Activated CD8-positive, alpha-beta T cell treated with anti-CD3 and anti-CD28 coated beads, Interleukin-2, amount 10 ng/mL, durations not matched to agents 7 days and 5 days (primary cell): ENCODE data around the gene CDC42EP2. TPM values are rescaled to one million over a fixed set of nuclear protein-coding genes. Genes with fewer than 3 reads are reported as not detected.

Source experiments
- ATAC-seq: fragments of 150-1000 bp; cut with Tn5 transposase; one replicate; pipeline ENCODE4 v1.10.0; 2021; ENCODE audit warnings: moderate library complexity
- CTCF ChIA-PET: fragments of 350-600 bp; sonication (Branson Sonifier 250); formaldehyde crosslinking; loops from one replicate; lab custom pipeline; 2021; ENCODE audit warnings: antibody characterized with exemption; lab: Charles Lee
- POLR2A ChIA-PET: fragments of 350-600 bp; sonication (Branson Sonifier 250); formaldehyde crosslinking; loops from one replicate; lab custom pipeline; 2021; ENCODE audit warnings: antibody characterized with exemption; lab: Charles Lee
- DNase-seq: peaks from one replicate; pipeline ENCODE4 v3.0.0-alpha.2; 2020
- H3K27ac Mint-ChIP-seq: one replicate; pipeline ENCODE4 v1.8.0; 2021; ENCODE audit warnings: mild to moderate bottlenecking, mixed read lengths
- H3K27me3 Mint-ChIP-seq: one replicate; pipeline ENCODE4 v1.8.0; 2021; ENCODE audit warnings: low read depth, mixed read lengths
- H3K36me3 Mint-ChIP-seq: one replicate; pipeline ENCODE4 v1.8.0; 2021; ENCODE audit warnings: low read depth, mixed read lengths
- H3K4me1 Mint-ChIP-seq: one replicate; pipeline ENCODE4 v1.8.0; 2021; ENCODE audit warnings: low read depth, mixed read lengths
- H3K4me3 Mint-ChIP-seq: one replicate; pipeline ENCODE4 v1.8.0; 2021; ENCODE audit warnings: mild to moderate bottlenecking, mixed read lengths
- H3K9me3 Mint-ChIP-seq: one replicate; pipeline ENCODE4 v1.8.0; 2022; ENCODE audit warnings: mixed read lengths; ENCODE audit not compliant: insufficient read depth
- total RNA-seq, 2 experiments: library from RNA; stranded (reverse); gene quantifications; one replicate each; pipeline ENCODE4 v1.2.3, GENCODE V29; 2021

The CDC42EP2 gene
- total RNA-seq, 2 experiments from 2014 or later = 0.29 to 1.2 TPM

DNA sequence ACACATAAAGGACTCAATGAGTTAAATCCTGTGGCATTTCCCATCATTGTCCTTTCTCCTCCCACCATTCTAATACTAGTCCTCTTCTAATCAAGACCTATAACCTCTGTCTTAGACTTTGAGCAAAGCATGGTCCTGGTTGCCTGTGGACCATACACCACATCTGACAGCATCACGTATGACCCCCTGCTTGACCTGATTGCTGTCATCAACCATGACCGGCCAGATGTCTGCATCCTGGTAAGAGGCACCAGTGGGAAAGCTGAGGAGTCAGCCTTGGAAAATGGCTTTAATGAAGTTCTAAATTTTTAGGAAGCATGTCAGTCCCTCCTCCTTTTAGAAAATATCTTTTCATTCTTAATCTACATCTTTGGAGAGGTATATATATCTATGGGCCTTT is 27.1 kb upstream of the CDC42EP2 start:
- DNase-seq = no peak
- no peaks in the 10 kb centered on the region for H3K4me1 Mint-ChIP-seq
- H3K27ac Mint-ChIP-seq = no peak overlapping the region
- POLR2A ChIA-PET = no interaction called here
- H3K36me3 Mint-ChIP-seq = peaks cover 54% of the 10 kb centered on the region
- no peaks in the 10 kb centered on the region for H3K9me3 Mint-ChIP-seq
- H3K4me3 Mint-ChIP-seq = no peak overlapping the region
- H3K27me3 Mint-ChIP-seq = no peaks in the 10 kb centered on the region
- CTCF ChIA-PET = interaction anchor here (1.5 kb wide), 1 partner anchor 42 kb away, joined by 5 read pairs; no protein-coding TSS in a partner anchor
- ATAC-seq = no peak

DNA sequence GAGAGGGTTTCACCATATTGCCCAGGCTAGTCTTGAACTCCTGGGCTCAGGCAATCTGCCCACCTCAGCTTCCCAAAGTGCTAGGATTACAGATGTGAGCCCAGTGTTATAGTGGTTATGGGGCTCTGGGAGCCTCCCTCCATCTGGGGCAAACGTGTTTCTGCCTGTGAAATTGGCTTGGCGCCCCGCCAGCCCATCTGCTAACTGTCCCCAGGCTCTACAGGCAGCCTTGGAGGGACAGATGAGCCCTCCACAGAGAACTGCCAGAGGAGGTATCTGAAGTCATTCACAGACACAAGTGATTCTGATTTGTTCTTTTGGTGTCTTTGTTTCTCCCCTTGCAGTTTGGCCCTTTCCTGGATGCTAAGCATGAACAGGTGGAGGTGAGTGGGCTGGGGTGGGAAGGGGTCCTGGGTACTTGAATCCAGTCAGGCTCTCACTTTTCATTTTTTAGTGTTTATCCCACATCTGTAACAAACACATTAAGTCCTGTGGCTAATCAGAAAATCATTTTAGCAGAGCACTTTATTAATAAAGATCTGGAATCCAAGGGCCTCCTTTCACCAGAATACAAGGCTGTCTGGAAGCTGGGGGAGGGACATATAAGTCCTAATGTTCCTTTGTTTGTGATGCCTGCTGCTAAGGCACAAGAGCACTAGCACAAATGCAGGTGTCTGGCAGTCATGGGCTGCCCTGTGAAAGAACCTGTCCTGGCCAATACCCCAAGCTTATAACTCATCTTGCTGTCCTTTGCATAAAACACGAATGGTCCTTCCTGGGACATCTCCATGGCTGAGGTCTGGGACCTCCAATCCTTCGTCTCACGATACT is 25.7 kb upstream of the CDC42EP2 start:
- Mint-ChIP-seq H3K9me3 (no peaks in the 10 kb centered on the region), H3K4me1 (no peaks in the 10 kb centered on the region), H3K4me3 (no peak overlapping the region), H3K36me3 (peaks cover 56% of the 10 kb centered on the region), H3K27me3 (no peaks in the 10 kb centered on the region), H3K27ac (no peak overlapping the region)
- DNase-seq (no peak), ATAC-seq (no peak)
- ChIA-PET POLR2A (no interaction called here), CTCF (interaction anchor here (0.9 to 1.9 kb wide), 5 partner anchors 9 to 64 kb away, joined by 3 to 11 read pairs (median 4); partner anchors contain the start of gene CDC42EP2)

DNA sequence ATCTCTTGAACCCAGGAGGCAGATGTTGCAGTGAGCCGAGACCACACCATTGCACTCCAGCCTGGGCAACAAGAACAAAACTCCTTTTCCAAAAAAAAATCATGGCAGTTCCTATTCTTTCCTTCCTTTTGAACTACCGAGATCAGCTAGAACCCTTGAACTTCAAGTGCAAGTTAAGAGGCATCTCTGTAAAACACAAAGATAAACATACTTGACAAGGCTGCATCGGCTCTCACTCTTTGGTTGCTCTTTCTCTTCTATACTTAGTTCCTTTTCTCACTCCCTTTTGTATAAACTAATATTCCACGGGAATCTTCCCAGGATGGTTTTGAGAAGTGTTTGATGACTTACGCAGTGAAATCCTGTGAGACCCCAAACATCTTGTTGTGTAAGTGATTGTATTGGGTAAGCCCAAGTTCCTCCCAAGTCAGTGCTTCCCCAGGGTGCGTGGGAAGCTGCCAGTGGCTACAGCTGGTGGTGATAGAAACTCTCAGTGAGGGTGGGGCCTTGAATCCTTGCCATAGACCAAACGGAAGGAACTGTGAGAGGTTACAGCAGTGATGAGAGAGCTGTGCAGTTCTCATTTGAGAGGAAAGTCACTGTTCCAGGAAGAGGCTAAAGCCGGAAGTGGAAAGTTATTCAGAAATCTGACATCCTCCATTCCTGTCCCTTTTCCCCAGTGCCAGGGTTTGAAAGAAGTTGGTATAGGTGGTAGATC is 24.1 kb upstream of the CDC42EP2 start:
- no peaks in the 10 kb centered on the region for H3K4me1 Mint-ChIP-seq
- H3K36me3 Mint-ChIP-seq = peaks cover 63% of the 10 kb centered on the region
- H3K9me3 Mint-ChIP-seq = no peaks in the 10 kb centered on the region
- DNase-seq (no peak), ATAC-seq (no peak)
- ChIA-PET CTCF (interaction anchor here (1.1 to 1.8 kb wide), 4 partner anchors 11 to 39 kb away, joined by 3 to 11 read pairs (median 6); partner anchors contain the start of gene CDC42EP2), POLR2A (no interaction called here)
- no peaks in the 10 kb centered on the region for H3K27me3 Mint-ChIP-seq
- no peak overlapping the region for H3K27ac Mint-ChIP-seq
- no peak overlapping the region for H3K4me3 Mint-ChIP-seq

DNA sequence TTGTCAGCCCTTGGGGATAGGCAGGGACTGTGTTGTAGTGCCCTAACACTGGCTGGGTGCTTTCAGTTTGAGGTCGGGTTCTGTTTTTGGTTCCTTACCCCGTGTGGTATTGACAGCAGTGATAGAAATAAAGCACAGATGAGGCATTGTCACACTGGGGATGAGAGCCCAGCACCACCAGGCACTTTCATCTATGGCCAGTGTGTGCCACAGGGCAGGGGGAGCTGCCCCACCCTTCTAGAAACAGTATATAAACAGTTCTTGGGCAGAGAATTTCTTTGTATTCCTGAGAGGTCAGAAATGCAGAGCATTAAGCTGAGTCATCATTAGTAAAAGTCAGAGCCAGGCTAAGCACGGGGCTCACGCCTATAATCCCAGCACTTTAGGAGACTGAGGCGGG is 23.1 kb upstream of the CDC42EP2 start:
- H3K9me3 Mint-ChIP-seq = no peaks in the 10 kb centered on the region
- ATAC-seq = no peak
- no peak for DNase-seq
- H3K4me1 Mint-ChIP-seq = no peaks in the 10 kb centered on the region
- H3K4me3 Mint-ChIP-seq = no peak overlapping the region
- H3K27ac Mint-ChIP-seq = peak overlapping the region; percentile 32
- ChIA-PET CTCF (interaction anchor here (1.3 to 1.4 kb wide), 2 partner anchors 23 to 88 kb away, joined by 3 to 5 read pairs; partner anchors contain the start of gene CDC42EP2), POLR2A (no interaction called here)
- H3K36me3 Mint-ChIP-seq = peaks cover 64% of the 10 kb centered on the region
- no peaks in the 10 kb centered on the region for H3K27me3 Mint-ChIP-seq

DNA sequence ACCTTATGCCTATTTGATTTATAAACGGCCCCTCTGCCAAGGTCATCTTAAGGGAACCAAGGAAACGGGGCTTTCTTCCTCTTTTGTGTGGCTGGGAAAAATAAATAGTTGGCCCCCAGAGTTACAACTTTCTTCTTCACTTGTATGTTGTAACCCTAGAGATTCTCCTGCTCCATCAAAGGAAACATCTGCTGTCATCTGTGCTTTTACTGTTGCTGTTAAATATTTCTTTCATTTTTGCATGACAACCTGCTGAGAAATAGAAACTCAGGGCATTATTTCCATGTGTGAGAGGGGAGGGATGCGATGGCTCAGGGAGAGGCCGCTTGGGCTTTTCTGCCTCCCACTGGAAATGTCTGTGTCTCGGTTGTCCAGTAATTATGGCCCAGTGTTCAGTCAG is 21.8 kb upstream of the CDC42EP2 start:
- CTCF ChIA-PET = interaction anchor here (1.2 to 5.2 kb wide), 3 partner anchors 23 to 42 kb away, joined by 3 to 39 read pairs (median 7); partner anchors contain the start of gene CDC42EP2
- H3K36me3 Mint-ChIP-seq = peaks cover 63% of the 10 kb centered on the region
- H3K27ac Mint-ChIP-seq = no peak overlapping the region
- POLR2A ChIA-PET = interaction anchor here (1.6 kb wide), 1 partner anchor 31 kb away, joined by 7 read pairs; the partner anchor contains the start of gene POLA2
- no peaks in the 10 kb centered on the region for H3K27me3 Mint-ChIP-seq
- no peaks in the 10 kb centered on the region for H3K4me1 Mint-ChIP-seq
- no peaks in the 10 kb centered on the region for H3K9me3 Mint-ChIP-seq
- no peak for DNase-seq
- H3K4me3 Mint-ChIP-seq = no peak overlapping the region
- ATAC-seq = no peak

DNA sequence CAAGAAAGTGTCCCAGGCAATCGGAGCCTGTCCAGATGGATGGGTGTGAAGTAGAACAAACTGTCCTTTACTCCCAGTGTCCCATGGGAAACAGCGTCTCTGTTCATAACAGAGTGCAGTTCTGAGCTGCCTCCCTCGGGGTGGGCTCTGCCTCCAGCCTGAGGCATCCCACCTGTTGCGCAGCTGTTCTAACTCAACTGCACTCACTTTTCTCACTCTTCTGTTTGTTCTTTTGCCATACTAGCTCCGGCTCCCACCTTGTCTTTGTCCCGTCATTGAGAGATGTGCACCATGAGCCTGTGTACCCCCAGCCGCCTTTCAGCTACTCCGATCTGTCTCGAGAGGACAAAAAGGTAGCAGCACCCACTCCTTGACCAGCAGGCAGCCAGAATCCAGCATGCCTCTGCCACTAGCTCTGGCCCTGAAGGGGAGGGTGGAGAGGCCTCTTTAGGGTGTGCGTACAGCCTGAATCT is 20.7 kb upstream of the CDC42EP2 start:
- Mint-ChIP-seq H3K36me3 (peaks cover 60% of the 10 kb centered on the region), H3K4me3 (no peak overlapping the region), H3K9me3 (no peaks in the 10 kb centered on the region), H3K4me1 (no peaks in the 10 kb centered on the region), H3K27me3 (no peaks in the 10 kb centered on the region), H3K27ac (no peak overlapping the region)
- ChIA-PET CTCF (interaction anchor here (1.6 to 5.2 kb wide), 4 partner anchors 19 to 36 kb away, joined by 3 to 39 read pairs (median 8); partner anchors contain the start of gene CDC42EP2), POLR2A (interaction anchor here (0.5 to 1.6 kb wide), 2 partner anchors 32 to 69 kb away, joined by 3 to 7 read pairs; partner anchors contain the start of gene POLA2)
- DNase-seq = no peak
- ATAC-seq = no peak

DNA sequence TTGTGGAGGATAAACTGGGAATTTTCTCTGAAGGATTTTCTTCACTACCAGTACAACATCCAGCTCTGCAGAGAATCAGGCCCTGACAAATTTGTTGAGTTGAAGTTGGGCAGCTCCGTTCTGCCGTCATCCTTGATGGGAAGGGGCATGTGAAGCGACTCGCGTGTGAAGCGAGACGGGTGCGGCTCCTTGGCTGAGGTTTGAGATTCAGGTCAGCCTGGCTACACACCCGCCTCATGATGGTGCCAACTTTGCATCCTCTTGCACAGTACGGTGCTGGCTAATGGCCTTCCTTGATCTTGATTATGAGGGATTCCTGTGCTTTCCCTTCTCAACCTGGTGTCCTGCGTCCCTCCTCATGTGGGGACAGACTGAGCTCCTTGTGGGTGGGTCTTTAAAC is 19.7 kb upstream of the CDC42EP2 start:
- Mint-ChIP-seq H3K27me3 (no peaks in the 10 kb centered on the region), H3K4me1 (no peaks in the 10 kb centered on the region), H3K4me3 (no peak overlapping the region), H3K9me3 (no peaks in the 10 kb centered on the region), H3K27ac (peak overlapping the region; percentile 1), H3K36me3 (peaks cover 56% of the 10 kb centered on the region)
- no peak for ATAC-seq
- POLR2A ChIA-PET = interaction anchor here (1.6 kb wide), 1 partner anchor 33 kb away, joined by 6 read pairs; the partner anchor contains the start of gene POLA2
- CTCF ChIA-PET = interaction anchor here (1.6 to 5.2 kb wide), 3 partner anchors 20 to 35 kb away, joined by 3 to 39 read pairs (median 8); partner anchors contain the start of gene CDC42EP2
- no peak for DNase-seq

DNA sequence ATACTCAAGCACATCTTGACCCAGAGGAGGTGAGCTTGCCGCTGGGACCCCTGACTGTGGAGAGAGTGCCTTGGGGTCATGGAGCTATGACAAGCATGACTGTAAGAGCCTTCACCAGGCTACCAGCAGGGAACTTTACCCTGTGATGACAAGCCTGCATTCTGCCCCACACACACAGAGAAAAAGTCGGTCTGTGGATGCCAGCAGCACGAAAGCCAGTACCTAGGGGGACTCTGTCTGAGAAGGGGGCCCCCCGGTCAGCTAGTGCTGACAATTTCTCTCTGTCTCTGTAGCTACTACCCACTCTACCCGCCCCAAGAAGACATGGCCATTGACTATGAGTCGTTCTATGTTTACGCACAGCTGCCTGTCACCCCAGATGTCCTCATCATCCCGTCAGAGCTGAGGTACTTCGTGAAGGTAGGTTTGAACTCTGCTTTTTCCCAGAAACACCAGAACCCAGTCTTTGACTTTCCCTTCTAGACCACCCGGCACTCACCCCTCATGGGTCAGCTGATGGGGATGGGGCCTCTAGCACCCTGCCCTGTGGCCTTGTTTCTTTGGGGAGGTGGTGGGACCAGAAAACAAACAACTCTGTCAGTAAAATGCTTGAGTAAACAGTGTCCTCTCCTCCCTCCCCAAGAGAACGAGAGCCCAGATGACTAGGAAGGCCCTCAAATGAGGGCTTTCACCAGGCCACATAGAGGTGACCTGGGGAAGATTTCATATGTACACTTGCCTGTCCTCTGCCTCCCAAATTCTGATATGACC is 18.9 kb upstream of the CDC42EP2 start:
- ATAC-seq (no peak), DNase-seq (no peak)
- Mint-ChIP-seq H3K36me3 (peaks cover 51% of the 10 kb centered on the region), H3K27ac (peak overlapping the region; percentile 1), H3K4me1 (no peaks in the 10 kb centered on the region), H3K4me3 (no peak overlapping the region), H3K27me3 (no peaks in the 10 kb centered on the region), H3K9me3 (no peaks in the 10 kb centered on the region)
- CTCF ChIA-PET = interaction anchor here (1.6 to 5.2 kb wide), 3 partner anchors 20 to 34 kb away, joined by 3 to 39 read pairs (median 8); partner anchors contain the start of gene CDC42EP2
- POLR2A ChIA-PET = interaction anchor here (1.6 kb wide), 1 partner anchor 34 kb away, joined by 6 read pairs; the partner anchor contains the start of gene POLA2

DNA sequence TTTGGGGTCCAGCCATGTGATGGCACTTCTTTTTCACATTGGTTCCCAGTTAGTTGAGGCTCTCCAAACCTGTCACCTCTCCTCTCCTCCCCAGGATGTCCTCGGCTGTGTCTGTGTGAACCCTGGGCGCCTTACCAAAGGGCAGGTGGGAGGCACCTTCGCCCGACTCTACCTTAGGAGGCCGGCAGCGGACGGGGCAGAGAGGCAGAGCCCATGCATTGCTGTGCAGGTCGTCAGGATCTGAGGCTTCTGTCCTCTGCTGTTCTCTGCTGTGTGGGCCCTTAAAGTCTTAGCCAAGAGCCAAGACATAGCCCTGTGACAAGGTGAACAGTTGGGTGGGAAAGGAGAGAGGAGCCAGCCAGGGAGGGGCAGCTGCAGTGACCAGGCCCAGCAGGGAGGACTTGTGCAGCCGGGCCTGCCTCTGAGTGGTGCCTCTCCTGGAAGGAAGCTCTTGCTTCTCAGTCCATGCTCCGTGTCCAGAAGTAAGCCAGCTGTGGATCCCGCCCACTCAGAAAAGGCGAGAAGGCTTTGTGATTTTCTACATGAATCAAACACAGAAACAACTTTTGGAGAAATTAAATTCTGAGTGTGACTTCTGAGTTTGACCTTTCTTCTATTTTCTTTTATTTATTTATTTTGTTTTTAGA is 17.5 kb upstream of the CDC42EP2 start:
- POLR2A ChIA-PET = no interaction called here
- CTCF ChIA-PET = interaction anchor here (3.2 to 5.2 kb wide), 2 partner anchors 19 to 33 kb away, joined by 8 to 39 read pairs; partner anchors contain the start of gene CDC42EP2
- Mint-ChIP-seq H3K4me1 (no peaks in the 10 kb centered on the region), H3K9me3 (no peaks in the 10 kb centered on the region), H3K36me3 (peaks cover 45% of the 10 kb centered on the region), H3K27me3 (no peaks in the 10 kb centered on the region), H3K4me3 (no peak overlapping the region), H3K27ac (no peak overlapping the region)
- DNase-seq = no peak
- ATAC-seq = no peak

DNA sequence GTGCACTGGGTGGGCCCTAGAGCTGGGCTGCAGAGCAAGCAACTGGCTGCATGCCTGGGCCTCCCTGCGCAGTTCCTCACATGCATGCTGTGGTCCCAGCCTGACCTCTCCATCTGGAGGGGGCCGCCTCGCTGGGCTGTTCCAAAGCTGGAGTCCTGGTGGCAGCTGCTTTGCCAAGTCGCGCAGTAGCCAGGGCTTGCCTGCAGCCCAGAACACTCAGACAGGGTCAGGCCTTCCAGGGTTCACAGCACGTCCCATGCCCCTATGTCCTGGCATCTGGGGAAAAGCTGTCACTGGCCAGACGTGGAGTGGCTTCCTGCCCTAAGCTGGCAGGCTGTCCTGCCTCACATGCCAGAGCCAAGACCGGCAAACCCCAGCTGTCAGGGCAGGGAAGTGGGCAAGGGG is 16.5 kb upstream of the CDC42EP2 start:
- H3K9me3 Mint-ChIP-seq = no peaks in the 10 kb centered on the region
- no peaks in the 10 kb centered on the region for H3K4me1 Mint-ChIP-seq
- peaks cover 41% of the 10 kb centered on the region for H3K36me3 Mint-ChIP-seq
- ATAC-seq = no peak
- CTCF ChIA-PET = interaction anchor here (2.4 kb wide), 1 partner anchor 17 kb away, joined by 9 read pairs; the partner anchor contains the start of gene CDC42EP2
- no peaks in the 10 kb centered on the region for H3K27me3 Mint-ChIP-seq
- no peak overlapping the region for H3K27ac Mint-ChIP-seq
- POLR2A ChIA-PET = no interaction called here
- H3K4me3 Mint-ChIP-seq = no peak overlapping the region
- no peak for DNase-seq
